Right cardiac atrium (tissue), 5 donors: ENCODE results near the gene RSPRY1. TPM values are rescaled to one million over a fixed set of nuclear protein-coding genes. Genes with fewer than 3 reads are reported as not detected.
"Not testable (repeated sequence)": the region's sequence is repeated elsewhere in the genome, so short reads cannot be mapped to it uniquely, and the experiment has no call there.

Experiments used
- ATAC-seq, 2 donors: fragments of 200-7000 bp; cut with Tn5 transposase; one replicate each; pipeline versions ENCODE4 v1.8.0 to v1.9.1; 2020; ENCODE audit warnings: moderate library complexity in 2 of 2, mild to moderate bottlenecking in 1 of 2
- DNase-seq, 3 donors: peaks; one replicate each; pipeline ENCODE4 v3.0.0-alpha.2; 2020
- H3K27ac ChIP-seq: one replicate; pipeline ENCODE4 v1.5.1; 2013; ENCODE audit warnings: mild to moderate bottlenecking, low read length, control low read depth, moderate library complexity
- H3K27me3 ChIP-seq: one replicate; pipeline ENCODE4 v1.6.1; 2013; ENCODE audit not compliant: control insufficient read depth, insufficient read depth
- H3K4me1 ChIP-seq: one replicate; pipeline ENCODE4 v1.6.1; 2013; ENCODE audit warnings: low read length; ENCODE audit not compliant: control insufficient read depth, insufficient read depth
- H3K4me3 ChIP-seq: one replicate; pipeline ENCODE4 v1.5.1; 2013; ENCODE audit warnings: low read length, control low read depth
- H3K9me3 ChIP-seq: one replicate; pipeline ENCODE4 v1.6.1; 2013; ENCODE audit warnings: low read length; ENCODE audit not compliant: control insufficient read depth
- WGBS: extraction: QIAGEN DNeasy Blood & Tissue Kit; methylation state at CpG from one replicate; pipeline ENCODE4 v1.1.7; 2013; 5-methylcytosine and 5-hydroxymethylcytosine counted together
- intact Hi-C, 4 donors: fragments of 100-400 bp; cut with DNase I; formaldehyde crosslinking; loops; one replicate each; pipeline versions ENCODE4 v1.11.0 to v1.14.0; 2022 to 2023
- polyA plus RNA-seq: library from polyadenylated mRNA; stranded (reverse); fragments of 200-250 nt; gene quantifications from one replicate; pipeline ENCODE4 v1.2.3, GENCODE V29; 2013
- total RNA-seq, 4 donors: library from RNA; stranded (reverse); fragmentation: NEBNext Ultra II Directional; extraction: Animal tissue kit (Norgen Biotek cat#: 25700); gene quantifications; one replicate each; pipeline ENCODE4 v1.2.1, GENCODE V29; 2021
- donor health status: healthy with polysubstance abuse.
- donor health status: DM: no; HTN: yes; CAD: no.
- donor health status: DM: no; HTN: no; CAD: no.
- donor health status: DM: no; HTN: yes; CAD: no; lungs with severe emphysema.
- donor health status: DM: yes; HTN: yes; CAD: no.

The RSPRY1 gene
- total and polyA plus RNA-seq, 5 donors = 7.3 to 21.1 (median 15.5) TPM

- DNase-seq (no peak), ATAC-seq (no peak)
- Histone ChIP-seq H3K4me3 (no peak overlapping the region), H3K4me1 (no peaks in the 10 kb centered on the region), H3K27me3 (no peaks in the 10 kb centered on the region), H3K27ac (no peak overlapping the region), H3K9me3 (no peaks in the 10 kb centered on the region)
- WGBS = 77% methylated on average over 3 of the region's 3 CpGs
- intact Hi-C loops = no loop called here
These were observed 10.6 kb downstream of the RSPRY1 start for GRCh38 chr16:57196753-57197152.

GRCh38 chr16:57200321-57200720 lies 14.2 kb downstream of the RSPRY1 start:
- intact Hi-C loops, H3K4me1 ChIP-seq, DNase-seq, ATAC-seq, H3K27ac ChIP-seq, H3K4me3 ChIP-seq, H3K9me3 ChIP-seq, H3K27me3 ChIP-seq: not testable (repeated sequence)
- WGBS = 97% methylated on average over 15 of the region's 24 CpGs

GRCh38 chr16:57200926-57201325 lies 14.8 kb downstream of the RSPRY1 start:
- 87% methylated on average over 25 of the region's 27 CpGs for WGBS
- H3K4me3 ChIP-seq, intact Hi-C loops, H3K27ac ChIP-seq, H3K4me1 ChIP-seq, ATAC-seq, H3K27me3 ChIP-seq, H3K9me3 ChIP-seq: not testable (repeated sequence)
- peak in 1 of 3 donors; percentile 53 for DNase-seq

- no peak overlapping the region for H3K27ac ChIP-seq
- intact Hi-C loops = no loop called here
- H3K27me3 ChIP-seq = no peaks in the 10 kb centered on the region
- 88% methylated on average over 7 of the region's 7 CpGs for WGBS
- no peaks in the 10 kb centered on the region for H3K9me3 ChIP-seq
- DNase-seq (no peak), ATAC-seq (no peak)
- no peak overlapping the region for H3K4me3 ChIP-seq
- no peaks in the 10 kb centered on the region for H3K4me1 ChIP-seq
These were observed 16.2 kb downstream of the RSPRY1 start for GRCh38 chr16:57202095-57202886.

GRCh38 chr16:57203451-57203850 lies 17.3 kb downstream of the RSPRY1 start:
- no peaks in the 10 kb centered on the region for H3K4me1 ChIP-seq
- H3K27ac ChIP-seq = no peak overlapping the region
- 82% methylated on average over 1 of the region's 1 CpG for WGBS
- H3K9me3 ChIP-seq = no peaks in the 10 kb centered on the region
- H3K4me3 ChIP-seq = no peak overlapping the region
- no peaks in the 10 kb centered on the region for H3K27me3 ChIP-seq
- intact Hi-C loops = no loop called here
- ATAC-seq = no peak
- DNase-seq = no peak

- intact Hi-C loops = no loop called here
- Histone ChIP-seq H3K4me3 (no peak overlapping the region), H3K4me1 (no peaks in the 10 kb centered on the region), H3K9me3 (no peaks in the 10 kb centered on the region), H3K27me3 (no peaks in the 10 kb centered on the region), H3K27ac (no peak overlapping the region)
- ATAC-seq (no peak), DNase-seq (no peak)
- WGBS = 90% methylated on average over 12 of the region's 12 CpGs
These were observed 18.5 kb downstream of the RSPRY1 start for GRCh38 chr16:57204675-57205074.

GRCh38 chr16:57208926-57209325 lies 22.8 kb downstream of the RSPRY1 start:
- H3K27ac ChIP-seq = no peak overlapping the region
- H3K9me3 ChIP-seq = no peaks in the 10 kb centered on the region
- no peak overlapping the region for H3K4me3 ChIP-seq
- no peak for DNase-seq
- H3K27me3 ChIP-seq = no peaks in the 10 kb centered on the region
- ATAC-seq = no peak
- WGBS = 95% methylated on average over 1 of the region's 1 CpG
- intact Hi-C loops = no loop called here
- no peaks in the 10 kb centered on the region for H3K4me1 ChIP-seq

- 96% methylated on average over 5 of the region's 5 CpGs for WGBS
These were observed 23.7 kb downstream of the RSPRY1 start for GRCh38 chr16:57209780-57210179.

GRCh38 chr16:57213462-57213861 lies 27.3 kb downstream of the RSPRY1 start:
- Histone ChIP-seq H3K27ac (no peak overlapping the region), H3K9me3 (peaks cover 2% of the 10 kb centered on the region), H3K4me3 (no peak overlapping the region), H3K4me1 (no peaks in the 10 kb centered on the region), H3K27me3 (no peaks in the 10 kb centered on the region)
- ATAC-seq (no peak), DNase-seq (no peak)
- 92% methylated on average over 1 of the region's 1 CpG for WGBS
- intact Hi-C loops = no loop called here

More at GRCh38 chr16:57209780-57210179, 23.7 kb downstream of the RSPRY1 start:
- H3K27ac ChIP-seq = no peak overlapping the region
- H3K27me3 ChIP-seq = no peaks in the 10 kb centered on the region
- intact Hi-C loops = no loop called here
- no peak overlapping the region for H3K4me3 ChIP-seq
- ATAC-seq = no peak
- DNase-seq = no peak
- no peaks in the 10 kb centered on the region for H3K4me1 ChIP-seq
- H3K9me3 ChIP-seq = no peaks in the 10 kb centered on the region

GRCh38 chr16:57216968-57217367 lies 30.8 kb downstream of the RSPRY1 start:
- DNase-seq (no peak), ATAC-seq (no peak)
- H3K27ac ChIP-seq = no peak overlapping the region
- no peaks in the 10 kb centered on the region for H3K27me3 ChIP-seq
- intact Hi-C loops = no loop called here
- H3K9me3 ChIP-seq = peaks cover 2% of the 10 kb centered on the region
- no peak overlapping the region for H3K4me3 ChIP-seq
- WGBS = 80% methylated on average over 2 of the region's 2 CpGs
- H3K4me1 ChIP-seq = no peaks in the 10 kb centered on the region

- DNase-seq (no peak), ATAC-seq (no peak)
- Histone ChIP-seq H3K4me1 (no peaks in the 10 kb centered on the region), H3K27ac (no peak overlapping the region), H3K4me3 (no peak overlapping the region), H3K9me3 (no peaks in the 10 kb centered on the region), H3K27me3 (no peaks in the 10 kb centered on the region)
- WGBS = 66% methylated on average over 1 of the region's 1 CpG
- intact Hi-C loops = no loop called here
These were observed 36.9 kb downstream of the RSPRY1 start for GRCh38 chr16:57223057-57223456.
